ENCODE data around the gene DPPA2. TPM values are rescaled to one million over a fixed set of nuclear protein-coding genes. Genes with fewer than 3 reads are reported as not detected.

Gene DPPA2
- total and polyA plus RNA-seq, 11 donors = not detected

- Histone ChIP-seq H3K4me3 (no peak overlapping the region), H3K27ac (no peak overlapping the region), H3K36me3 (no peaks in the 10 kb centered on the region), H3K27me3 (peaks cover 0 to 7% (median 0%) of the 10 kb centered on the region in 9 donors), H3K4me1 (no peaks in the 10 kb centered on the region), H3K9me3 (no peaks in the 10 kb centered on the region)
- 67 to 72% (median 69%) methylated on average over 3 of the region's 3 CpGs for WGBS, 4 donors
- TF ChIP-seq CTCF (IDR thresholded peaks at IDR 0.05) = no peak
- no peak for TF ChIP-seq POLR2A (IDR thresholded peaks at IDR 0.05)
- intact Hi-C loops (cut with DNase I) = no loop called here
- DNase-seq (no peak), ATAC-seq (no peak)
Observed at GRCh38 chr3:109356442-109357155, 40.3 kb upstream of the DPPA2 start.

- 39 to 48% (median 45%) methylated on average over 8 of the region's 8 CpGs for WGBS, 4 donors
- H3K27me3 ChIP-seq = peaks cover 0 to 7% (median 0%) of the 10 kb centered on the region in 9 donors
- DNase-seq (no peak), ATAC-seq (no peak)
- no peaks in the 10 kb centered on the region for H3K36me3 ChIP-seq
- no peak overlapping the region for H3K27ac ChIP-seq
- H3K9me3 ChIP-seq = no peaks in the 10 kb centered on the region
- intact Hi-C loops (cut with DNase I) = no loop called here
- H3K4me3 ChIP-seq = no peak overlapping the region
- TF ChIP-seq CTCF (IDR thresholded peaks at IDR 0.05) = no peak
- TF ChIP-seq POLR2A (IDR thresholded peaks at IDR 0.05) = no peak
- H3K4me1 ChIP-seq = no peaks in the 10 kb centered on the region
Observed at GRCh38 chr3:109355625-109356441, 39.5 kb upstream of the DPPA2 start.

GRCh38 chr3:109353057-109353456 is 36.7 kb upstream of the DPPA2 start:
- Histone ChIP-seq H3K27ac (no peak overlapping the region), H3K4me1 (no peaks in the 10 kb centered on the region), H3K9me3 (no peaks in the 10 kb centered on the region), H3K4me3 (no peak overlapping the region), H3K36me3 (no peaks in the 10 kb centered on the region), H3K27me3 (peaks cover 0 to 7% (median 0%) of the 10 kb centered on the region in 9 donors)
- intact Hi-C loops (cut with DNase I) = no loop called here
- 53 to 72% (median 62%) methylated on average over 2 of the region's 2 CpGs for WGBS, 4 donors
- no peak for ATAC-seq
- TF ChIP-seq CTCF (IDR thresholded peaks at IDR 0.05) (no peak), POLR2A (IDR thresholded peaks at IDR 0.05) (no peak)
- no peak for DNase-seq

- DNase-seq (no peak), ATAC-seq (no peak)
- Histone ChIP-seq H3K4me1 (no peaks in the 10 kb centered on the region), H3K27me3 (peaks cover 0 to 7% (median 0%) of the 10 kb centered on the region in 9 donors), H3K4me3 (no peak overlapping the region), H3K27ac (no peak overlapping the region), H3K9me3 (no peaks in the 10 kb centered on the region), H3K36me3 (no peaks in the 10 kb centered on the region)
- intact Hi-C loops (cut with DNase I) = no loop called here
- TF ChIP-seq POLR2A (IDR thresholded peaks at IDR 0.05) = no peak
- no peak for TF ChIP-seq CTCF (IDR thresholded peaks at IDR 0.05)
Observed at GRCh38 chr3:109351231-109351630, 34.9 kb upstream of the DPPA2 start.
